ENCODE measurements around the gene CXCL1.

CXCL1 gene

DNA sequence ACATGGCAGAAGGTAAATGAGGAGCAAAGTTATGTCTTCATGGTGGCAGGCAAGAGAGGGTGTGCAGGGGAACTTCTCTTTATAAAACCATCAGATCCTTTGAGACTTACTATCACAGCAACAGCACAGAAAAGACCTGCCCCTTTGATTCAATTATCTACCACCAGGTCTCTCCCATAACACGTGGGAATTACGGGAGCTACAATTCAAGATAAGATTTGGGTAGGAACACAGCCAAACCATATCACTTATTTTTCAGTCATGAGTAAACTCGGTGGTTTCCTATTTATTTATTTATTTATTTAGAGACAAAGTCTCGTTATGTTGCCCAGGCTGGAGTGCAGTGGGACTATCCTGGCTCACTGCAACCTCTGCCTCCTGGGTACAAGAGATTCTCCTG is 22.1 kb downstream of the CXCL1 start:
- TF ChIP-seq, protein P1, sequence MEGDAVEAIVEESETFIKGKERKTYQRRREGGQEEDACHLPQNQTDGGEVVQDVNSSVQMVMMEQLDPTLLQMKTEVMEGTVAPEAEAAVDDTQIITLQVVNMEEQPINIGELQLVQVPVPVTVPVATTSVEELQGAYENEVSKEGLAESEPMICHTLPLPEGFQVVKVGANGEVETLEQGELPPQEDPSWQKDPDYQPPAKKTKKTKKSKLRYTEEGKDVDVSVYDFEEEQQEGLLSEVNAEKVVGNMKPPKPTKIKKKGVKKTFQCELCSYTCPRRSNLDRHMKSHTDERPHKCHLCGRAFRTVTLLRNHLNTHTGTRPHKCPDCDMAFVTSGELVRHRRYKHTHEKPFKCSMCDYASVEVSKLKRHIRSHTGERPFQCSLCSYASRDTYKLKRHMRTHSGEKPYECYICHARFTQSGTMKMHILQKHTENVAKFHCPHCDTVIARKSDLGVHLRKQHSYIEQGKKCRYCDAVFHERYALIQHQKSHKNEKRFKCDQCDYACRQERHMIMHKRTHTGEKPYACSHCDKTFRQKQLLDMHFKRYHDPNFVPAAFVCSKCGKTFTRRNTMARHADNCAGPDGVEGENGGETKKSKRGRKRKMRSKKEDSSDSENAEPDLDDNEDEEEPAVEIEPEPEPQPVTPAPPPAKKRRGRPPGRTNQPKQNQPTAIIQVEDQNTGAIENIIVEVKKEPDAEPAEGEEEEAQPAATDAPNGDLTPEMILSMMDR (conservative IDR thresholded peaks at IDR 0.05; ENCODE audit: low read depth, low read length) = no peak
- no peak for DNase-seq (ENCODE audit: low read depth)
- H3K4me3 ChIP-seq (ENCODE audit: low read depth, low read length) = no peak overlapping the region

DNA sequence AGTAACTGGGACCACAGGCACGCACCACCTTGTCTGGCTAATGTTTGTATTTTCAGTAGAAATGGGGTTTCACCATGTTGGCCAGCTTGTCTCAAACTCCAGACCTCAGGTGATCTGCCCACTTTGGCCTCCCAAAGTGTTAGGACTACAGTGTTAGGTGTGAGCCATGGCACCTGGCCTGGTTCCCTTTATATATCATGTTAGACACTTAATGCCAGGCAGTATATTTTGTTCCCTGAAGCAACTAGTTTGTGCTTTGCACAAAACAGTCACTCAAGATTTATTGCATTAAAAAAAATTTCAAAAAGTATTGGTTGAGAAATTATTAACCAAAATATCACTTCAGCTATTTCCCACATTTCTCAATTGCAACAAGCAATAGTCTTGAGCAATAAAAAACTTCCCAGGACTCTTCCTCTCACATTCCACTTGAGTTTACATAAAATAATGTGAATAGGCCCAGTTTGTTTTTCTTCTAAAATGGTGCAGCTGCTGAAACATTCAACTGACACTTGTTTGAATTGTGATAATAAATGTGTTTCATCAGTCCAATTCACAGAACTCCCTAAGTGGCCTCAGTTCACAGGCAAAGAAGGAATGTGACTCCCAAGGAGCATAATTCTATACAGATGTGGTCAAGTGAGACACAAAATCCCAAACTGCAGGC is 22.7 kb downstream of the CXCL1 start:
- DNase-seq (ENCODE audit: low read depth) = peak; percentile 92
- no peak overlapping the region for H3K4me3 ChIP-seq (ENCODE audit: low read depth, low read length)
- TF ChIP-seq, protein P1 (conservative IDR thresholded peaks at IDR 0.05; ENCODE audit: low read depth, low read length) = no peak

DNA sequence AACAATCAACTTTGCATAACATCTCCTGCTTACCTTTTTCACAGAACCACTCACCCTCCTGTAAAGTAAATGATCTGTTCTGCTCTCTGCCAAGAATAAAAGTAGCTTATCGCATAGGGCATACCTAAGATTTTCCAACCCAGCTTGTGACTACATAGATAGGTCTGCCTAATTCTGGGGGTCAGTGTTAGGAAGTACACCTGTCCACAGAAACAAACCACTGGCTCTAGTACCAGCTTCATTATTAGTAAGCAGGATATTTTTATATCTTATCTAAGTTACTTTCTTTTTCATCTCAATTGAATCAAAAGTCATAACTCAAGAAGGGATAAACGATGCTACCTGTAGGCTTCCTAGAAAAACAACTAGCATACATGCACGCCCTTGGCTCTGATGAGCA is 23.8 kb downstream of the CXCL1 start:
- DNase-seq (ENCODE audit: low read depth) = no peak
- TF ChIP-seq, protein P1 (conservative IDR thresholded peaks at IDR 0.05; ENCODE audit: low read depth, low read length) = no peak
- H3K4me3 ChIP-seq (ENCODE audit: low read depth, low read length) = no peak overlapping the region

DNA sequence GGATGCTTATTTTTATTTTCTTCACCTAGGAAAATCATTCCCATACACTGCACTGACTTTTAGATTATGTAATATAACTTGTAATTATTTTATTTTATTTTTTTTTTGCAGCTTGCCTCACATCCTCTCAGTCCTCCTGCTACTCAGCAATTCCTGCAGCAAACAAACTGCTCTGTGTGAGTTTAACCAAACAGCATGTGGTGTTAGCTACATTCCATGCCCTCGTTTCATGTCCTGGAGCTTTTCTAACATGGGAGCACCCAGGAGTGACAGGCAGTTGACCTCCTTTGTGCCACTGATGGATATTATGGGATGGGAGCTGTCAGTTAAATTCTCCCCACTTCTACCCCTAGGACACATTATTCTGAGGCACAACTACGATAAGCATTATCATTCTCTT is 24.8 kb downstream of the CXCL1 start:
- DNase-seq (ENCODE audit: low read depth) = peak; percentile 68
- TF ChIP-seq, protein P1 (conservative IDR thresholded peaks at IDR 0.05; ENCODE audit: low read depth, low read length) = no peak
- H3K4me3 ChIP-seq (ENCODE audit: low read depth, low read length) = no peak overlapping the region

DNA sequence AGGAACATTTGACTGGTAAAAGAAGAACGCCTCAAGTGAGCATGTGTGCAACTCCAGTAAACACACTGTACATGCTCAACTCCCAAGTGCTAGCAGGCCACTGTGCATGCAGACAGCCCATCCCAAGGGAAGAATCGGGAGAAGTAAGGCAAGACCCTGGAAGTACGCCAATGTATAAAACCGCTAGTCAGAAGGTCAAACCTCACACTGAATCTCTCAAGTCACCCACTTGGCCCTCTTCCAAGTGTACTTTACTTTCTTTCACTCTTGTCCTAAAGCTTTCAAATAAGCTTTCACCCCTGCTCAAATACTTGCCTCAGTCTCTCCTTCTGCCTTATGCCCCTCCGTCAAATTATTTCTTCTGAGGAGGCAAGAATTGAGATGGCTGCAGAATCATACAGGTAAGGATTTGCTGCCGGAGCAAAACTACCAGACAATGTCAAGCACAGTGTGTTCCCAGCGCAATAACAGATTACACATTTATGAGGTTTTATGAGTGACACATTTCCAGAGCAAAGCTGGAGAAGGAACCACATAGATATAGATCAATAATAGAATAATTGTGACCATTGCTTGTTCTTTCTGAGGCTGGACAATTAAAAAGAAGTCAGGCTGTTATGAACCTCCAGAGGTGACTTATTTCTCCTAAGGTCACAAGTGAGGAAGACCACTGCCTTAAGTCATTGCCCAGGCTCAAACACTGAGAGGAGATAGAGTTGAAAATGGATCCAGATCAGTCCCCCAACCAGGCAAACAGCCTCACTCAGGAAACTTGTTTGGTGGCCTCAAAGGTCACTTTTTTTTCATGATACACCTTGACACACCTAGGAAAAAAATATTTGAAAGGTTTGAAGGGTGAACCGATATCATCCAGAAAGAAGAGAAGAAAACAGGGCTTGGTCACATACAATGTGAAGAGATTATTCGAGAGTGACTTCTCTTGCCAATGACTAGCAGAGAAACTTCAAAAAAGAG is 26.3 kb downstream of the CXCL1 start:
- H3K4me3 ChIP-seq (ENCODE audit: low read depth, low read length) = no peak overlapping the region
- TF ChIP-seq, protein P1 (conservative IDR thresholded peaks at IDR 0.05; ENCODE audit: low read depth, low read length) = no peak
- peak; percentile 67 for DNase-seq (ENCODE audit: low read depth)

DNA sequence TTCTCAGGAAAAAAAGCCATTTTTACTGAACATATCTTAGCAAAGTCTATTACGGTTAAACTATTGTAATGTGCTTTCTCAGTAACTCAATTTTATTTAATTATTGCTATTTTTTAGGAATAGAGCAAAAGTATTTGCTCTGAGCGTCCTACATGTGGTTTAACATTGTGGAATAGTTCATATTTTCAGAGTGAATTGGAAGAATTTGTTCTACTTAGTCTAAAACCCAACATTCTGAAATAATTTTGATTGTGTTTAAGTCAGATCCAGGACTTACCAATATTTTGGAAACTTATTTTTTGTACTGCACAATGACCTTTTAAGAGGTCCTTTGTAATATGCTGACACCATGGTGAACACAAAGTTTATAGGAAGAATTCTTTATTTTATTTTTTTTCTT is 27.2 kb downstream of the CXCL1 start:
- no peak for DNase-seq (ENCODE audit: low read depth)
- TF ChIP-seq, protein P1 (conservative IDR thresholded peaks at IDR 0.05; ENCODE audit: low read depth, low read length) = no peak
- no peak overlapping the region for H3K4me3 ChIP-seq (ENCODE audit: low read depth, low read length)
